DLD1 (cell line): ENCODE data around the gene SLC25A11.
"Not testable (repeated sequence)": the region's sequence is repeated elsewhere in the genome, so short reads cannot be mapped to it uniquely, and the experiment has no call there.

Source experiments
- in situ Hi-C: cut with HindIII; loops from 2 replicates; pipeline ENCODE4 v1.10.0; 2017; ENCODE audit warnings: low sequenced_read_pairs

The SLC25A11 gene

GRCh38 chr17:4945944-4946280 is 6.1 kb upstream of the SLC25A11 start:
- in situ Hi-C loops = no loop called here

GRCh38 chr17:4945176-4945943 is 5.5 kb upstream of the SLC25A11 start:
- in situ Hi-C loops = no loop called here

- in situ Hi-C loops = no loop called here
Observed at GRCh38 chr17:4944554-4945175, 4.8 kb upstream of the SLC25A11 start.

GRCh38 chr17:4944163-4944553 is 4.3 kb upstream of the SLC25A11 start:
- in situ Hi-C loops = no loop called here

GRCh38 chr17:4942760-4943508 is 3.1 kb upstream of the SLC25A11 start:
- in situ Hi-C loops = no loop called here

GRCh38 chr17:4941319-4941610 is 1.4 kb upstream of the SLC25A11 start:
- in situ Hi-C loops = no loop called here

GRCh38 chr17:4940555-4941318 is 891 bp upstream of the SLC25A11 start:
- in situ Hi-C loops = no loop called here

GRCh38 chr17:4939546-4939795 is 375 bp downstream of the SLC25A11 start:
- in situ Hi-C loops = no loop called here

- in situ Hi-C loops = no loop called here
Observed at GRCh38 chr17:4938688-4939545, 929 bp downstream of the SLC25A11 start.

GRCh38 chr17:4938069-4938491 is 1.8 kb downstream of the SLC25A11 start:
- in situ Hi-C loops = no loop called here

GRCh38 chr17:4937553-4937952 is 2.3 kb downstream of the SLC25A11 start:
- in situ Hi-C loops = no loop called here

GRCh38 chr17:4936436-4936835 is 3.4 kb downstream of the SLC25A11 start:
- in situ Hi-C loops = no loop called here

- in situ Hi-C loops = no loop called here
Observed at GRCh38 chr17:4935650-4936049, 4.2 kb downstream of the SLC25A11 start.

- in situ Hi-C loops = no loop called here
Observed at GRCh38 chr17:4934173-4934979, 5.5 kb downstream of the SLC25A11 start.

GRCh38 chr17:4933646-4934045 is 6.2 kb downstream of the SLC25A11 start:
- in situ Hi-C loops = no loop called here

- in situ Hi-C loops = no loop called here
Observed at GRCh38 chr17:4932756-4933155, 7.1 kb downstream of the SLC25A11 start.

GRCh38 chr17:4931963-4932362 is 7.9 kb downstream of the SLC25A11 start, which contains the start of gene GP1BA:
Gene GP1BA, plus strand, starts transcription at chr17:4932277. Its CDS starts 328 bp downstream, at chr17:4932605.
- in situ Hi-C loops = no loop called here

- in situ Hi-C loops = no loop called here
Observed at GRCh38 chr17:4928881-4929280, 11.0 kb downstream of the SLC25A11 start.

GRCh38 chr17:4926577-4927335 is 13.1 kb downstream of the SLC25A11 start:
- in situ Hi-C loops = not testable (repeated sequence)
